T follicular helper cell (primary cell): ENCODE results near the gene CALHM3.

Source experiments
- DNase-seq: peaks from one replicate; pipeline ENCODE4 v3.0.0-alpha.2; 2020; ENCODE audit warnings: low read depth

The CALHM3 gene

GRCh38 chr10:103474077-103474476, 5.0 kb downstream of the CALHM3 start:
- DNase-seq, result no peak

- no peak for DNase-seq
Observed at GRCh38 chr10:103473261-103473671, 5.8 kb downstream of the CALHM3 start.

GRCh38 chr10:103472005-103472404, 7.0 kb downstream of the CALHM3 start:
- DNase-seq, result no peak

GRCh38 chr10:103470761-103471653, 8.0 kb downstream of the CALHM3 start:
- DNase-seq, result peak; percentile 26

GRCh38 chr10:103469201-103469600, 9.8 kb downstream of the CALHM3 start:
- DNase-seq, result no peak

- DNase-seq, result no peak
Observed at GRCh38 chr10:103467406-103467805, 11.6 kb downstream of the CALHM3 start.

GRCh38 chr10:103466734-103467133, 12.3 kb downstream of the CALHM3 start:
- DNase-seq, result no peak

- DNase-seq, result no peak
Observed at GRCh38 chr10:103465411-103466179, 13.4 kb downstream of the CALHM3 start.

GRCh38 chr10:103463499-103463898, 15.5 kb downstream of the CALHM3 start:
- no peak for DNase-seq

GRCh38 chr10:103459615-103460014, 19.4 kb downstream of the CALHM3 start:
- no peak for DNase-seq

- DNase-seq, result no peak
Observed at GRCh38 chr10:103458720-103459119, 20.3 kb downstream of the CALHM3 start, which contains the start of gene CALHM1. TSS of gene CALHM1 (minus strand) at chr10:103458900. CDS start at chr10:103458751, 149 bp downstream.

- DNase-seq, result no peak
Observed at GRCh38 chr10:103457896-103458583, 21.0 kb downstream of the CALHM3 start.

- DNase-seq, result no peak
Observed at GRCh38 chr10:103457176-103457712, 21.8 kb downstream of the CALHM3 start.

GRCh38 chr10:103456074-103456660, 22.9 kb downstream of the CALHM3 start:
- DNase-seq, result no peak

GRCh38 chr10:103455235-103455634, 23.8 kb downstream of the CALHM3 start:
- DNase-seq, result no peak

- DNase-seq, result no peak
Observed at GRCh38 chr10:103454026-103454425, 25.0 kb downstream of the CALHM3 start.

GRCh38 chr10:103452506-103453230, 26.4 kb downstream of the CALHM3 start:
- DNase-seq, result no peak

GRCh38 chr10:103451831-103452505, 27.1 kb downstream of the CALHM3 start, which contains the start of gene CALHM2:
TSS of gene CALHM2 (minus strand) at chr10:103452370. CDS start at chr10:103449941, 2,429 bp downstream.
- peak; percentile 25 for DNase-seq

- peak; percentile 21 for DNase-seq
Observed at GRCh38 chr10:103451091-103451813, 27.8 kb downstream of the CALHM3 start.
